Type B pancreatic cell (in vitro differentiated cells): ENCODE results near the gene SAMD8. TPM values are rescaled to one million over a fixed set of nuclear protein-coding genes. Genes with fewer than 3 reads are reported as not detected.

Experiments
- DNase-seq: peaks from one replicate; pipeline ENCODE4 v3.0.0; 2021; ENCODE audit warnings: mixed read lengths; ENCODE audit not compliant: unreplicated experiment; ENCODE audit errors: extremely low spot score
- H3K27ac Mint-ChIP-seq: 2 replicates; pipeline ENCODE4 v1.8.0; 2021; ENCODE audit warnings: mild to moderate bottlenecking, mixed read lengths
- H3K27me3 Mint-ChIP-seq: 2 replicates; pipeline ENCODE4 v1.8.0; 2021; ENCODE audit warnings: mixed read lengths
- H3K36me3 Mint-ChIP-seq: 2 replicates; pipeline ENCODE4 v1.8.0; 2021; ENCODE audit warnings: mixed read lengths
- H3K4me1 Mint-ChIP-seq: one replicate; pipeline ENCODE4 v1.8.0; 2021; ENCODE audit warnings: mixed read lengths; ENCODE audit not compliant: unreplicated experiment
- H3K4me3 Mint-ChIP-seq: 2 replicates; pipeline ENCODE4 v1.8.0; 2021; ENCODE audit warnings: mild to moderate bottlenecking, mixed read lengths
- H3K9me3 Mint-ChIP-seq: 2 replicates; pipeline ENCODE4 v1.8.0; 2021; ENCODE audit warnings: mixed read lengths
- total RNA-seq: library from RNA; stranded (reverse); gene quantifications from 2 replicates; pipeline ENCODE4 v1.2.1, GENCODE V29; 2021; ENCODE audit warnings: low replicate concordance
- TF ChIP-seq, protein P1 (sequence below): fragments of 200-600 bp; sonication (generic); conservative IDR thresholded peaks from 2 replicates; pipeline ENCODE4 v1.5.0; 2021; ENCODE audit warnings: antibody characterized with exemption, mild to moderate bottlenecking

The SAMD8 gene
- total RNA-seq, 1 donor from 2014 or later = 17.3 TPM

GRCh38 chr10:75072727-75073126 lies 38.7 kb upstream of the SAMD8 start:
- Mint-ChIP-seq H3K4me1 (peaks cover 36% of the 10 kb centered on the region), H3K36me3 (no peaks in the 10 kb centered on the region), H3K9me3 (no peaks in the 10 kb centered on the region), H3K27ac (no peak overlapping the region), H3K4me3 (no peak overlapping the region), H3K27me3 (peaks cover 9% of the 10 kb centered on the region)
- TF ChIP-seq, protein P1, sequence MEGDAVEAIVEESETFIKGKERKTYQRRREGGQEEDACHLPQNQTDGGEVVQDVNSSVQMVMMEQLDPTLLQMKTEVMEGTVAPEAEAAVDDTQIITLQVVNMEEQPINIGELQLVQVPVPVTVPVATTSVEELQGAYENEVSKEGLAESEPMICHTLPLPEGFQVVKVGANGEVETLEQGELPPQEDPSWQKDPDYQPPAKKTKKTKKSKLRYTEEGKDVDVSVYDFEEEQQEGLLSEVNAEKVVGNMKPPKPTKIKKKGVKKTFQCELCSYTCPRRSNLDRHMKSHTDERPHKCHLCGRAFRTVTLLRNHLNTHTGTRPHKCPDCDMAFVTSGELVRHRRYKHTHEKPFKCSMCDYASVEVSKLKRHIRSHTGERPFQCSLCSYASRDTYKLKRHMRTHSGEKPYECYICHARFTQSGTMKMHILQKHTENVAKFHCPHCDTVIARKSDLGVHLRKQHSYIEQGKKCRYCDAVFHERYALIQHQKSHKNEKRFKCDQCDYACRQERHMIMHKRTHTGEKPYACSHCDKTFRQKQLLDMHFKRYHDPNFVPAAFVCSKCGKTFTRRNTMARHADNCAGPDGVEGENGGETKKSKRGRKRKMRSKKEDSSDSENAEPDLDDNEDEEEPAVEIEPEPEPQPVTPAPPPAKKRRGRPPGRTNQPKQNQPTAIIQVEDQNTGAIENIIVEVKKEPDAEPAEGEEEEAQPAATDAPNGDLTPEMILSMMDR = no peak
- no peak for DNase-seq

DNA sequence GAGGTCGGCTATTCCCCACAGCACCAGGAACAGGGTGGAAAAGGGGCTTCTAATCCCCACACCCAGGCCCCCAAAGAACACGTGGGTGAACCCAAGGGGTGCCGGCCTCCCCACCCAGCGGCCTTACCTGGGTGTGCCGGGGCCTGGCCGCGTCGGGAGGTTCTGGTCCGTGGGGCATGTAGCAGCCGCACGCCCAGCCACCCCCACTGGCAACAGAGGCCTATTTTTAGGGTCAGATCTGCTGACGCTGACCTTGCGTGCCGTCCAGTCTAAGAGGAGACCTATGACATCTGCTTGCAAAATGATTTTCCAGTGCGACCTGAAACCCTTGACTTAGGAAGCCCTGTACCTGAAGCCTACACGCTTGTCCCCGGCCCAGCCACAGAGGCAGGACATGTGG lies 38.0 kb upstream of the SAMD8 start:
- H3K9me3 Mint-ChIP-seq = no peaks in the 10 kb centered on the region
- H3K4me3 Mint-ChIP-seq = no peak overlapping the region

GRCh38 chr10:75074711-75075445 lies 36.6 kb upstream of the SAMD8 start:
- Mint-ChIP-seq H3K27ac (no peak overlapping the region), H3K27me3 (peaks cover 9% of the 10 kb centered on the region), H3K36me3 (no peaks in the 10 kb centered on the region), H3K9me3 (no peaks in the 10 kb centered on the region), H3K4me1 (peaks cover 34% of the 10 kb centered on the region), H3K4me3 (no peak overlapping the region)
- TF ChIP-seq, protein P1 = no peak
- no peak for DNase-seq

More for the DNA sequence above, 38.0 kb upstream of the SAMD8 start:
- H3K27me3 Mint-ChIP-seq = peaks cover 9% of the 10 kb centered on the region
- H3K36me3 Mint-ChIP-seq = no peaks in the 10 kb centered on the region
- TF ChIP-seq, protein P1 = no peak
- peaks cover 35% of the 10 kb centered on the region for H3K4me1 Mint-ChIP-seq
- H3K27ac Mint-ChIP-seq = no peak overlapping the region
- DNase-seq = no peak

DNA sequence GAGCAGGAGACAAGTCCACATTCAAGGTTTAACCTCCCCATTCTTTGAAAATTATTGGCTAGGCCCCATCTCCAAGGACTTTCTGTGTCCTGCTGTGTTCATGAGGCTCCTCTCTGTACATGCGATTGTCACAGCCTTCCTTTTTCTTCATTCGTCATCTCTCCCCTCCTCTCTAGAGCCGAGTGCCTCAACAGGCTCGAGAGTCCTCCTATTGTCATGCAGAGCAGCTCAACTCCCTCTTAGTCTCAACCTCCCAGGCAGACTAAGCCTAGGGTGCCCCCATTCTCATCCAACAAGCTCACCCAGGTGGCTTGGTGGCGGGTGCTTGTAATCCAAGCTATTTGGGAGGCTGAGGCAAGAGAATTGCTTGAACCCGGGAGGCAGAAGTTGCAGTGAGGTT lies 35.1 kb upstream of the SAMD8 start:
- Mint-ChIP-seq H3K4me1 (peaks cover 27% of the 10 kb centered on the region), H3K36me3 (no peaks in the 10 kb centered on the region), H3K4me3 (no peak overlapping the region), H3K27ac (no peak overlapping the region), H3K27me3 (peaks cover 9% of the 10 kb centered on the region), H3K9me3 (peaks cover 3% of the 10 kb centered on the region)
- TF ChIP-seq, protein P1 = no peak
- DNase-seq = no peak

- Mint-ChIP-seq H3K9me3 (peaks cover 7% of the 10 kb centered on the region), H3K27me3 (peaks cover 12% of the 10 kb centered on the region), H3K4me3 (no peak overlapping the region), H3K4me1 (peaks cover 26% of the 10 kb centered on the region), H3K27ac (no peak overlapping the region), H3K36me3 (no peaks in the 10 kb centered on the region)
- TF ChIP-seq, protein P1 = no peak
- DNase-seq = no peak
Measured at GRCh38 chr10:75079436-75080083, 31.9 kb upstream of the SAMD8 start.
